22Rv1 (cell line): Measurements from ENCODE around the gene ZNF557.

Experiments used
- H3K27ac ChIP-seq: fragments of 450-650 bp; 2 replicates; pipeline ENCODE4 v1.5.1; 2017
- ZFX ChIP-seq: fragments of 450-650 bp; IDR thresholded peaks from 2 replicates; pipeline ENCODE4 v1.6.1; 2017; ENCODE audit warnings: antibody characterized with exemption, borderline replicate concordance
- TF ChIP-seq, protein P1 (sequence below): fragments of 450-650 bp; IDR thresholded peaks from 2 replicates; pipeline ENCODE4 v1.5.1; 2017; ENCODE audit warnings: mild to moderate bottlenecking

Gene ZNF557

DNA sequence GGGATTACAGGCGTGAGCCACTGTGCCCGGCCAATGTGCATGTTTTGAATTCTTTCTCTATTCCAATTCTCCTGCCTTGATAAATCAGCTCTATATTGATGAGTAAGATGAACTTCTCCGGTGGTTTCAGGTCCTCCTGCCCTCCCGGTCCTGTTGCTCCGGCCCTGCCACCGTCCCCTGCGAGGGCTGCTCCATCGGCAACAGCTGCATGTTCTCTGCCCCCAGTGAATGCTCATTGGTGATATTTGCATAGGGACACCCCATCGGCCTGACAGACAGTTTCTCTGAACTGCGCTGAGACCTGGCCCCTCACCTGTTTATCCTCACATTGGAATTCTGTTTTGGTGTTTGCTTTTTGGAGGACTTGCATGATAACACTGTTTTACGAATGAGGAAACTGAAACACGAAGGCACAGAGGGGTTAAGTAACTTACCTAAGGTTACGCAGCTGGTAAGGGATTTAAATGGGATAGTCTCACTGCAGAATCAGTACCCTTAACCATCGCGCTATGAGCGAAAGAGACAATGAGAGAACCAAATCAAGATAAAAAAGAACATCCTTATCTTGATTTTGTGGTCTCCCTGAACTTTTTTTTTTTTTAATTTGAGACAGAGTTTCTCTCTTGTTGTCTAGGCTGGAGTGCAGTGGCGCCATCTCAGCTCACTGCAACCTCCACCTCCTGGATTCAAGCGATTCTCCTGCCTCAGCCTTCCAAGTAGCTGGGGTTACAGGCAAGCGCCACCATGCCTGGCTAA is 32.2 kb downstream of the ZNF557 start:
- TF ChIP-seq, protein P1, sequence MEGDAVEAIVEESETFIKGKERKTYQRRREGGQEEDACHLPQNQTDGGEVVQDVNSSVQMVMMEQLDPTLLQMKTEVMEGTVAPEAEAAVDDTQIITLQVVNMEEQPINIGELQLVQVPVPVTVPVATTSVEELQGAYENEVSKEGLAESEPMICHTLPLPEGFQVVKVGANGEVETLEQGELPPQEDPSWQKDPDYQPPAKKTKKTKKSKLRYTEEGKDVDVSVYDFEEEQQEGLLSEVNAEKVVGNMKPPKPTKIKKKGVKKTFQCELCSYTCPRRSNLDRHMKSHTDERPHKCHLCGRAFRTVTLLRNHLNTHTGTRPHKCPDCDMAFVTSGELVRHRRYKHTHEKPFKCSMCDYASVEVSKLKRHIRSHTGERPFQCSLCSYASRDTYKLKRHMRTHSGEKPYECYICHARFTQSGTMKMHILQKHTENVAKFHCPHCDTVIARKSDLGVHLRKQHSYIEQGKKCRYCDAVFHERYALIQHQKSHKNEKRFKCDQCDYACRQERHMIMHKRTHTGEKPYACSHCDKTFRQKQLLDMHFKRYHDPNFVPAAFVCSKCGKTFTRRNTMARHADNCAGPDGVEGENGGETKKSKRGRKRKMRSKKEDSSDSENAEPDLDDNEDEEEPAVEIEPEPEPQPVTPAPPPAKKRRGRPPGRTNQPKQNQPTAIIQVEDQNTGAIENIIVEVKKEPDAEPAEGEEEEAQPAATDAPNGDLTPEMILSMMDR, result no peak
- no peak for TF ChIP-seq ZFX

DNA sequence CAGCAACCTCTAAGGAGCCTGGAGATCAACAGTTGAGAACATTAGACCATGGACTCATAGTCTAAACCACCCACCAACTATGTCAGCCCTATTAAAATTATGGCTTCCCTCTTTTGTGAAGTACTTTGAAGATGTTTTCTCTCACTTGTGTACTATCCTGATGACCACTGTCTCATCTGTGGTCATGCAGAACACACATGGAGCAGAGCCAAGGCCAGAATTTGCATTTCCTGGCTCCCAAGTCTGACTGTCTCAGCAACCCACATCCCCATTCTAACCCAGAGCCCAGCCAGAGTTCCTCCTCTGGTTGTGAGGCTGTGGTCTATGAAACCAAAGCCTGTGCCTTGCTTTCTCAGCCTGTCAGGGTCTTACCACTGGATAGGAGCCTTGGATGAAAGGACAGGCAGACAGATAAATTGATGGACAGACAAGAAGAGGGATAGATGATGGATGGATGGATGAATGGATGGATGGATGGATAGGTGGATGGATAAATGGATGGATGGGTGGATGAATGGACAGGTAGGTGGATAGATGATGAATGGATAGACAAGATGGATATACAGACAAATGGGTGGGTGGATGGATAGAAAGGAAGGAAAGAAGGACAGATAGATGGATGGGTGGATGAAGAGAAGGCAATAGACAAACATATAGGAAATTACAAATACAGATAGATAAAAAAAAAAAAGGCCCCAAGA is 35.4 kb downstream of the ZNF557 start:
- H3K27ac ChIP-seq, result no peak overlapping the region
- no peak for TF ChIP-seq ZFX
- TF ChIP-seq, protein P1, result no peak

More for the DNA sequence above, 32.2 kb downstream of the ZNF557 start:
- H3K27ac ChIP-seq, result no peak overlapping the region

DNA sequence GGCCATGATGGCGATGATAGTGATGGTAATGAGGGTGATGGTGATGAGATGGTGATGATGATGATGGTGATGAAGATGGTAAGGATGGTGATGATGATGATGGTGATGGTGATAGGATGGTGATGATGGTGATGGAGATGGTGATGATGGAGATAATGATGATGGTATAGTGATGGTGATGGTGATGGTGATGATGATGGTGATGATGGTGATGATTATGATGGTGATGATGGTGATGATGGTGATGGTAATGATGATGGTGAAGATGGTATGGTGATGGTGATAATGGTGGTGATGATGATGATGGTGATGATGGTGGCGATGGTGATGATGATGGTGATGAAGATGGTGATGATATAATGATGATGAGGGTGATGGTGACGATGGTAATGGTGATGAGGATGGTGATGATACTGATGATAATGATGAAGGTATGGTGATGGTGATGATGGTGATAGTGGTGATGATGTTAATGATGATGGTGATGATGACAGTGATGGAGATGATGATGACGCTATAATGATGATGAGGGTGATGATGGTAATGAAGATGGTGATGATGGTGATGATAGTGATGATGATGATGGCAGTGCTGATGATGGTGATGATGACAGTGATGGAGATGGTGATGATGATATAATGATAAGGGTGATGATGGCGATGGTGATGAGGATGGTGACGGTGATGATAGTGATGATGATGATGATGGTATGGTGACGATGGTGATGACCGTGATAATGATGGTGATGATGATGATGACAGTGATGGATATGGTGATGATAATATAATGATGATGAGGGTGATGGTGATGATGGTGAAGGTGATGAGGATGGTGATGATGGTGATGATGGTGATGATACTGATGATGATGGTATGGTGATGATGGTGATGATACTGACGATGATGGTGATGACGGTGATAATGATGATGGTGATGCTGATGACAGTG is 37.5 kb downstream of the ZNF557 start:
- TF ChIP-seq ZFX, result no peak
- TF ChIP-seq, protein P1, result no peak
- H3K27ac ChIP-seq, result no peak overlapping the region

DNA sequence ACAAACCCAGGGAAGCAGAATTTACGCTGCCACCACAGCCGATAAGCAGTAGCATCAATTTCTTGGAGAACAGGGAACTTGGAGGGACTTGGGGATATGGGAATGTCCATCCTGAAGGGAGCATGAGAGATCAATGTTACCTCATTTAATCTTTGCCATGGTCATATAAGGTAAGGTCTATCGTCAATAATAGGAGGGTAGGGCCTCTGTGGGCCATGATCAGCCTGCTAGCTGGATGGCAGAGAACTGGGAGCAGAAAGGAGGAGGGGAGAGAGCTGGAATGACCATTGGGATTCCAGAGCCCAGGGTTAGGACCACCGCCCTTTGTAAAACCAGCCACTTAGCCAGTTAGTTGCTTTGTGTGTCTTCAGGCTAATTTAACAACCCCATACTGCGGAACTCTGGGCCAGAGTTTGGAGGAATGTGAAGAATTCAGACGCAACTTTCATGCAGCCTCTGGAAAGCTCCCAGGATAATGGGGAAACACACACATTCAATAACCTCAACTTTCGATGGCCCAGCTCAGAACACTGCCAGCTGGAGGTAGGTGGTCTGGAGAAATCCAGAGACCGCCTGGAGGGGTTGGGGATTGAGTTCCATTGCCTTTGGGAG is 40.3 kb downstream of the ZNF557 start:
- H3K27ac ChIP-seq, result no peak overlapping the region
- no peak for TF ChIP-seq ZFX
- TF ChIP-seq, protein P1, result no peak

DNA sequence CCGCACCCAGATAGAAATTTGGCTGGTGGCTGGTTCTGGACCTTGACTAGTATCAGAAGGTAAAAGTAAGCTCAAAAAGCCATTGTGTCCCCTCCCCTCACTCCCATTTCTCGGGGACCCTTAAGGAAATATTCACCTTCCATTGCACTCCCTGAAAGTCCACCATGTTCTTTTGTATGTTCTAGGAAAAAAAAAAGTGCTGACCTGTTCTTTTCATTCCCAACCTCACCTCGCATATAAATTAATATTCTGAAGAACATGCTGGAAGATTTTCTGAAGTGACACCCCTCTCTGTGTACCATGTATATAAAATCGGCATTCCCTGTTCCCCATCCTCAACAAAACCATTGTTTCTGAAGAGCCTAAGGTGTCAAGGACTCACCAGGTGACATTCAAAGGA is 43.2 kb downstream of the ZNF557 start:
- H3K27ac ChIP-seq, result no peak overlapping the region
- TF ChIP-seq, protein P1, result no peak

DNA sequence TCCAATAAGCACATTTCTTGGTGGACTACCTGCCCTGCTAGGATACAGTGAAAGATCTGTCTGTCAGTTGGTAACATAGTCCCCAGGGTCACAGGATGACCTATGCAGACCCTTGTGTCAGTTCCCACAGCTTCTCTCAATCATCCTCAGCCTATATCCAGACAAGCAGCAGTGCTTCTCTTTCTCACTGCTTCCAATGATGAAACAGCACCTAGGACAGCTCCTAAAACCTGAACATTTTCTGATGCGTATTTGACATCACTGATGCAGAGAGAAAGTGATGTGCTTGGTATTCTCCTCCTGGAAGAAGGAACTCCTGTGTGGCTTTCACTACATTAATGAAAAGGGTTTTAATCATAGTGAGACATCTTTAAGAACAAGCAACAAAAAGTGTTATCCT is 43.7 kb downstream of the ZNF557 start:
- no peak overlapping the region for H3K27ac ChIP-seq
- no peak for TF ChIP-seq ZFX
- TF ChIP-seq, protein P1, result no peak
